Tibial nerve (tissue), 4 donors: Measurements from ENCODE around the gene ZNF267.

Experiments used
- EP300 ChIP-seq, 2 donors: sonication (generic); formaldehyde crosslinking; IDR thresholded peaks; one replicate each; pipeline ENCODE4 v1.6.1; 2017; ENCODE audit warnings: antibody characterized with exemption in 2 of 2, mild to moderate bottlenecking in 1 of 2
- TF ChIP-seq, protein P1 (sequence below), 5 experiments: fragments of 200-600 bp in 3 of 5; fragments of 450-650 bp in 2 of 5; sonication (generic) in 3 of 5; IDR thresholded peaks; one replicate each; pipeline ENCODE4 v1.5.1; 2016 to 2019; ENCODE audit warnings: antibody characterized with exemption in 5 of 5, mild to moderate bottlenecking in 3 of 5, moderate library complexity in 2 of 5

DNA sequence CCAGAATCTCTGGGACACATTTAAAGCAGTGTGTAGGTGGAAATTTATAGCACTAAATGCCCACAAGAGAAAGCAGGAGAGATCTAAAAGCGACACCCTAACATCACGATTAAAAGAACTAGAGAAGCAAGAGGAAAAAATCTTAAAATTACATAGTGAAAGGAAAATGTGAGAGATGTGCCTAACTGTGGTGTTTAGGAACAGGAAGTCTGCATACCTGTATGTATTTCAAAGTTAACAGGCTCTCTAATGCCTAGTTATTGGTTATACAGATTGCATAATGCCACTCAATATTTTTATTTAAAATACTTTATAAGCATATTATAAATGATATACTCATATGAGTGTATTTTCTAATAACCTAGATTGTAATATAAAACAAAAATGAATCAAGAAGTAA, 25.9 kb downstream of the ZNF267 start:
- TF ChIP-seq, protein P1, sequence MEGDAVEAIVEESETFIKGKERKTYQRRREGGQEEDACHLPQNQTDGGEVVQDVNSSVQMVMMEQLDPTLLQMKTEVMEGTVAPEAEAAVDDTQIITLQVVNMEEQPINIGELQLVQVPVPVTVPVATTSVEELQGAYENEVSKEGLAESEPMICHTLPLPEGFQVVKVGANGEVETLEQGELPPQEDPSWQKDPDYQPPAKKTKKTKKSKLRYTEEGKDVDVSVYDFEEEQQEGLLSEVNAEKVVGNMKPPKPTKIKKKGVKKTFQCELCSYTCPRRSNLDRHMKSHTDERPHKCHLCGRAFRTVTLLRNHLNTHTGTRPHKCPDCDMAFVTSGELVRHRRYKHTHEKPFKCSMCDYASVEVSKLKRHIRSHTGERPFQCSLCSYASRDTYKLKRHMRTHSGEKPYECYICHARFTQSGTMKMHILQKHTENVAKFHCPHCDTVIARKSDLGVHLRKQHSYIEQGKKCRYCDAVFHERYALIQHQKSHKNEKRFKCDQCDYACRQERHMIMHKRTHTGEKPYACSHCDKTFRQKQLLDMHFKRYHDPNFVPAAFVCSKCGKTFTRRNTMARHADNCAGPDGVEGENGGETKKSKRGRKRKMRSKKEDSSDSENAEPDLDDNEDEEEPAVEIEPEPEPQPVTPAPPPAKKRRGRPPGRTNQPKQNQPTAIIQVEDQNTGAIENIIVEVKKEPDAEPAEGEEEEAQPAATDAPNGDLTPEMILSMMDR (IDR thresholded peaks at IDR 0.05): no peak
- TF ChIP-seq EP300 (IDR thresholded peaks at IDR 0.05): no peak
